HG03060 (cell line): ENCODE data around the gene SPIRE2.
"Not testable (repeated sequence)": the region's sequence is repeated elsewhere in the genome, so short reads cannot be mapped to it uniquely, and the experiment has no call there.

Source experiments
- ATAC-seq: cut with Tn5 transposase; IDR thresholded peaks from one replicate; pipeline ENCODE4 v1.9.1; 2021; ENCODE audit warnings: low read depth, moderate number of reproducible peaks; ENCODE audit not compliant: unreplicated experiment

Gene SPIRE2

DNA sequence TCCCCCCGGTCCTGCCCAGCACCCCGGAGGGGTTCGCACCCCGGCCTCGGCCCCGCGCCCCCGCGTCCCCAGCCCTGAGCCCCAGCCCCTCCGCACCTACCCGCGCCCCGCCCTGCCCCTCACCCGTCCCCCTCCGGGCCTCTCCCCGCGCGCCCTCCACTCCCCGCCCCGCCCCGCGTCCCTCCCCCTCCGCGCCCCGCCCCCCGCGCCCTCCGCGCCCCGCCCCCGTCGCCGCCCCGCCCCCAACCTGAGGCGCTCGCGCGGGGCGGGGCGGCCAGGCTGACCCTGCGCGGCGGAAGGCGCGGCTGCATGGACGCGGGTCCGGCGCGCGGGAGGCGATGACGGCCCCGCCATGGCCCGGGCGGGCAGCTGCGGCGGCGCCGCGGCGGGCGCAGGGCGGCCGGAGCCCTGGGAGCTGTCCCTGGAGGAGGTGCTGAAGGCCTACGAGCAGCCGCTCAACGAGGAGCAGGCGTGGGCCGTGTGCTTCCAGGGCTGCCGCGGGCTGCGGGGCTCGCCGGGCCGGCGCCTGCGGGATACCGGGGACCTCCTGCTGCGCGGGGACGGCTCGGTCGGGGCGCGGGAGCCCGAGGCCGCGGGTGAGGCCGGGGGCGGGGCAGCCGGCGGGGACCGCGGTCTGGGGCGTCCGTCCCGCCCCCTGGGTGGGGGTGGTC, at the start of gene SPIRE2:
TSS of gene SPIRE2 (plus strand) at position 277 of the 671 bp plus-strand sequence. CDS start at position 353, 76 bp downstream.
- ATAC-seq: no peak

GRCh38 chr16:89779231-89779908, 48.9 kb upstream of the SPIRE2 start:
- no peak for ATAC-seq

DNA sequence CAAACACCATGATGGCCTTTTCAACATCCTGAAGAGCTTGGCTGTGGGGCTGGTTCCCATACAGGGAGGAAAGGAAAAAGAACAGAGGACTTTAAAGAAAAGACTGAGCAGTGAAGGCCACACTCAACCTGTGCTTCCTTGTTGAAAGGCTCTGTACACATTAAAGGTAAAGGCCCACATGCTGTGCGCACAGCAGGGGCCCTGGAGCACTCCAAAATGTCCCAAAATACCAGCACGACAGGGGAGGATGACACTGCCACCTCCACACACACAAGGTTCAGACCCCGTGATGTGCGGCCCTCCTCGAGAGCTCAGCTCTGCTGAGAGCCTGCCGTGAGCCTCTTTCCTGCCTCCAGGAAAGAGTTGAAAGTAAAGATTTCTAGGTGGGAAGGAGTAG, 48.4 kb upstream of the SPIRE2 start:
- no peak for ATAC-seq

- ATAC-seq: no peak
Measured at GRCh38 chr16:89782489-89782888, 45.8 kb upstream of the SPIRE2 start.

DNA sequence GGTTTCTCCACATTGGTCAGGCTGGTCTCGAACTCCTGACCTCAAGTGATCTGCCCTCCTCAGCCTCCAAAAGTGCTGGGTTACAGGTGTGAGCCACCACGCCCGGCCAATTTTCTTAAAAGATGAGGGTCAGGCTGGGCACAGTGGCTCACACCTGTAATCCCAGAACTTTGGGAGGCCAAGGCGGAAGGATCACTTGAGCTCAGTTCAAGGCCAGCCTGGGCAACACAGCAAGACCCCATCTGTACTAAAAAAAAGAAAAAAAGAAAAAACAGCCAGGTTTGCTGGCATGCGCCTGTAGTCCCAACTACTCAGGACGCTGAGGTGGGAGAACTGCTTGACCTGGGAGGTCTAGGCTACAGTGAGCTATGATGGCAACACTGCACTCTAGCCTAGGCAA, 44.3 kb upstream of the SPIRE2 start:
- not testable (repeated sequence) for ATAC-seq

DNA sequence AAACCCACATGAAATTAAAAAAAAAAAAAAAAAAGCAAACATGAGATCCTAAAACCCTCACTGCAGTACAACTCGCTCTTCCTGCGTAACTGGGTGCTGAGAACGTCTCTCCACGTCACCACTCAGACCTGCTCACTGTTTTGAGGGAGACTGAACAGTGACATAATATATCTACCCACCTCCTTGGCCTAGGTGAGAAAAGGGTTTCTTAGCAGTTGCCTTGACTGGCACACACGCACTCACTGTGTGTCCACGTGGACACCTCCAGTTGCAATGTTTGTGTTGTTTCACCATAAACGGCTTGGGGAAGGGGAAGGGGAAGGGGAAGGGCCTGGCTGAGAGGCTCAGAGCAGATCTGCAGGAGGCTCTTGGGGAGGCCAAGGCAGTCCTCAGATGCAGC, 43.9 kb upstream of the SPIRE2 start:
- no peak for ATAC-seq

- ATAC-seq: no peak
Measured at GRCh38 chr16:89785523-89786155, 42.6 kb upstream of the SPIRE2 start.

GRCh38 chr16:89786474-89787364, 41.6 kb upstream of the SPIRE2 start:
- no peak for ATAC-seq

GRCh38 chr16:89787365-89787805, 40.9 kb upstream of the SPIRE2 start:
- ATAC-seq: no peak

DNA sequence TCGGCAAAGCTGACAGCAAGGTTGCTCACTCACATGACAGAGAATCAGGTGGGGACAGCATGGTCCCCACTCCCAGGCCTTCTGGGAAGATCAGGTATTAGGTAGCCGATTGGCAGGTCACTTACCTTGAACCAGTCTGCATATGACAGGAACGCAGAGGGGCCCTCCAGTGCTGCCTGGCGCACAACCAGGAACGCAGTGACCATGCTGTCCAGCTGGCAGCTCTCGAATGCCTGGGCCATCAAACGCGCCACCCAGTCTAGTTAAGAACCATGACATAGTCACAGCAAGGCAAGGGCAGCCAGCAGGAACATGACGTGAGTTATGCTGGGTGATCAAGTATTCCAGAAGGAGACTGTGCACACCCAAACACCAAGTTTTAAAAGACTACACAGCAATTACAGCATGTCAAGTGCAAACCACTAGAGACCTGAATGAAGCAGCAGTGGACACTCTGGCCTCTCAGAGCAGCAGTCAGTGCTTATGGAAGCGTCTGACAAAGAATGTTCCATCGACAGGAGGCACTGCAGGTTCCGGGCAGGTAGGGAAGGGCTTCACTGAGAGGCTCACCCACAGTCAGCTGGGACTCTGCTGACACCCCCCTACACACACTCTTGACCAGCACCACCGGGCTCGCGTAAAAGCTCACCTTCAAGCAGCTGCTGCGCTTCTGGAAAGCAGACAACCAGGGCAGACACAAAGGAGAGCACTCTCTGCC, 36.8 kb upstream of the SPIRE2 start:
- no peak for ATAC-seq

- not testable (repeated sequence) for ATAC-seq
Measured at GRCh38 chr16:89793092-89793491, 35.2 kb upstream of the SPIRE2 start.

DNA sequence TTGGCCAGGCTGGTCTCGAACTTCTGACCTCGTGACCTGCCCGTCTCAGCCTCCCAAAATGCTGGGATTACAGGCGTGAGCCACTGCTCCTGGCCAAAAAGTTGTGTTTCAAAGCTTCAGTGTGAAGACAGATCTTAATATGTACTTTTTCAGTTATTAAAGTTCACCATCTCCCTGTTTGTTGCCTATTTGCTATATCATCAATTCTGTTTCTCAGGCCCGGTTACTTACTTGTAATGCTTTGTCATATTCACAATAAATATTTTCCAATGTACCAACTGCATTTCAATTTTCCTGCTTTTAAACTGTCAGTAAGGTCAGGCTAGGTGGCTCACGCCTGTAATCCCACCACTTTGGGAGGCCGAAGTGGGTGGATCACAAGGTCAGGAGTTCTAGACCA, 34.3 kb upstream of the SPIRE2 start:
- ATAC-seq: no peak

- ATAC-seq: no peak
Measured at GRCh38 chr16:89795676-89796075, 32.6 kb upstream of the SPIRE2 start.

- ATAC-seq: no peak
Measured at GRCh38 chr16:89796104-89796503, 32.2 kb upstream of the SPIRE2 start.

DNA sequence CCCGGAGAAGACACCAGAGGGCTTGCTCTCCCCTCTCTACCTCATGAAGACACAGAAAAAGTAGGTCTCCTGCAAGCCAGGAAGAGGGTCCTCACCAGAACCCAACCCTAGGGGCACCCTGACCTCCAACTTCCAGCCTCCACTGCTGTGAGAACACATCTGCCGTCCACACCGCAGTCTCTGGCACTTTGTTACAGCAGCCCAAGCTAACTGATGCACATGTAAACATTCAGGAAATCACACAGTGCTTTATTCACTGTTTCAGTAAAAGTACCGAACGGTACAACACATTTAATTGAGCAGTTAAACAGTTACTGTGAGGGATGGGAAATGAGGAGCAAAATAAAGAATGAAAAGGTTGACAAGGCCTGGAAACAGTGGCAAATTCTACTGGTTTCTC, 30.1 kb upstream of the SPIRE2 start:
- no peak for ATAC-seq

GRCh38 chr16:89798832-89799370, 29.4 kb upstream of the SPIRE2 start:
- no peak for ATAC-seq

DNA sequence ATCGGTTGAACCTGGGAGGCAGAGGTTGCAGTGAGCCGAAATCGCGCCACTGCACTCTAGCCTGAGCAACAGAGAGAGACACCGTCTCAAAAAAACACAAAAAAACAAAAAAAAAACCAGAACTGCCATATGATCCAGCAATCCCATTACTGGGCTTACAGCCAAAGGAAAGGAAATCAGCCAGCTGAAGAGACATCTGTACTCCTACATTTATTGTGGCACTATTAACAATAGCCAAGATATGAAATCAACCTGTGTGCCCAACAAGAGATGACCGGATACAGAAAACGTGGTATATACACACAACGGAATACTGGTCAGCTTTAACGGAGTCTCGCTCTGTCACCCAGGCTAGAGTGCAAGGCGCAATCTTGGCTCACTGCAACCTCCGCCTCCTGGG, 26.5 kb upstream of the SPIRE2 start:
- ATAC-seq: no peak

- no peak for ATAC-seq
Measured at GRCh38 chr16:89805136-89805905, 23.0 kb upstream of the SPIRE2 start.

GRCh38 chr16:89806589-89807193, 21.6 kb upstream of the SPIRE2 start:
- not testable (repeated sequence) for ATAC-seq
